Breast epithelium (tissue), 4 donors: ENCODE measurements around the gene WAC. TPM values are rescaled to one million over a fixed set of nuclear protein-coding genes. Genes with fewer than 3 reads are reported as not detected.

ENCODE experiments used
- DNase-seq, 2 donors: peaks; one replicate each; pipeline ENCODE4 v3.0.0-alpha.2; 2019; ENCODE audit warnings: low spot score in 2 of 2
- H3K27ac ChIP-seq, 2 donors: fragments of 200-600 bp; sonication (generic) in 1 of 2; one replicate each; pipeline ENCODE4 v1.5.1; 2016 to 2019; ENCODE audit warnings: mild to moderate bottlenecking in 1 of 2
- H3K27me3 ChIP-seq, 2 donors: fragments of 200-600 bp; sonication (generic) in 1 of 2; one replicate each; pipeline versions ENCODE4 v1.5.1 to v1.6.0; 2017 to 2019; ENCODE audit warnings: control low read depth in 1 of 2, mild to moderate bottlenecking in 1 of 2
- H3K36me3 ChIP-seq: fragments of 200-600 bp; one replicate; pipeline ENCODE4 v1.5.1; 2019
- H3K4me1 ChIP-seq, 2 donors: fragments of 200-600 bp; sonication (generic); one replicate each; pipeline ENCODE4 v1.5.1; 2016 to 2019; ENCODE audit warnings: control low read depth in 1 of 2
- H3K4me3 ChIP-seq, 3 donors: fragments of 200-600 bp; sonication (generic); 1 replicate in 2 of 3; 2 replicates in 1 of 3; pipeline ENCODE4 v1.5.1; 2016 to 2019; ENCODE audit warnings: mild to moderate bottlenecking in 3 of 3, moderate library complexity in 2 of 3
- H3K9me3 ChIP-seq, 2 donors: fragments of 200-600 bp; sonication (generic) in 1 of 2; one replicate each; pipeline ENCODE4 v1.5.1; 2016 to 2019; ENCODE audit warnings: control low read depth in 1 of 2
- POLR2A ChIP-seq: fragments of 450-650 bp; IDR thresholded peaks from one replicate; pipeline ENCODE4 v1.6.1; 2016; ENCODE audit warnings: antibody characterized with exemption, mild to moderate bottlenecking, moderate library complexity
- POLR2AphosphoS5 ChIP-seq, 3 donors: sonication (generic); formaldehyde crosslinking; IDR thresholded peaks; one replicate each; pipeline ENCODE4 v1.6.1; 2017; ENCODE audit warnings: antibody characterized with exemption in 3 of 3
- intact Hi-C: fragments of 100-400 bp; cut with DNase I; formaldehyde crosslinking; loops from one replicate; pipeline ENCODE4 v1.15.1; 2023; ENCODE audit warnings: low total_unique reads
- total RNA-seq, 3 donors: library from RNA; depleted of rRNA; stranded (reverse); fragments of >200 nt; gene quantifications; one replicate each; pipeline ENCODE4 v1.1.0, GENCODE V29; 2016
- TF ChIP-seq, protein P1 (sequence below), 3 donors: fragments of 450-650 bp; IDR thresholded peaks; one replicate each; pipeline ENCODE4 v1.5.1; 2016 to 2017; ENCODE audit warnings: antibody characterized with exemption in 3 of 3, mild to moderate bottlenecking in 3 of 3, moderate library complexity in 3 of 3

WAC gene
- total RNA-seq, 3 donors from 2014 or later = 124 to 180 (median 142) TPM

DNA sequence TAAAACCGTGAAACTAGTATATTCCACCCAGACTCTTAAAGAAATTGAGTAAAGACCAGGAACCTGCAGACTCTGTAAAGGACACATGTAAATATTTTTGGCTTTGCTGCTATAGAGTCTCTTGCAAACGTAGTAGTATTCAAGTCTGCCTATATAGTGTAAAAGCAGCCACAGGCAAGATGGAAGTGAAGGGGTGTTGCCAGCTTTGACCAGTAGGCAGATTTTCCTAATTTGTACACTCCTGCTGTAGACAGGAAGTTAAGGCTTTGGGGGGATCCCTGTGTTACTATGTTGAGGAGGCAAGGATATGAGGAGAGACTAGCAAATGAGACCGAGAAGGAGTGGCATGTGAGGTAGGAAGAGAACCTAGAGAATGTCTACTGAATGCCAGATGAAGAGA lies 27.7 kb downstream of the WAC start:
- Histone ChIP-seq H3K4me1 (no peaks in the 10 kb centered on the region), H3K27me3 (no peaks in the 10 kb centered on the region), H3K9me3 (no peaks in the 10 kb centered on the region), H3K27ac (no peak overlapping the region), H3K36me3 (no peaks in the 10 kb centered on the region), H3K4me3 (no peak overlapping the region)
- TF ChIP-seq POLR2AphosphoS5 (IDR thresholded peaks at IDR 0.05) (no peak), POLR2A (no peak)
- TF ChIP-seq, protein P1, sequence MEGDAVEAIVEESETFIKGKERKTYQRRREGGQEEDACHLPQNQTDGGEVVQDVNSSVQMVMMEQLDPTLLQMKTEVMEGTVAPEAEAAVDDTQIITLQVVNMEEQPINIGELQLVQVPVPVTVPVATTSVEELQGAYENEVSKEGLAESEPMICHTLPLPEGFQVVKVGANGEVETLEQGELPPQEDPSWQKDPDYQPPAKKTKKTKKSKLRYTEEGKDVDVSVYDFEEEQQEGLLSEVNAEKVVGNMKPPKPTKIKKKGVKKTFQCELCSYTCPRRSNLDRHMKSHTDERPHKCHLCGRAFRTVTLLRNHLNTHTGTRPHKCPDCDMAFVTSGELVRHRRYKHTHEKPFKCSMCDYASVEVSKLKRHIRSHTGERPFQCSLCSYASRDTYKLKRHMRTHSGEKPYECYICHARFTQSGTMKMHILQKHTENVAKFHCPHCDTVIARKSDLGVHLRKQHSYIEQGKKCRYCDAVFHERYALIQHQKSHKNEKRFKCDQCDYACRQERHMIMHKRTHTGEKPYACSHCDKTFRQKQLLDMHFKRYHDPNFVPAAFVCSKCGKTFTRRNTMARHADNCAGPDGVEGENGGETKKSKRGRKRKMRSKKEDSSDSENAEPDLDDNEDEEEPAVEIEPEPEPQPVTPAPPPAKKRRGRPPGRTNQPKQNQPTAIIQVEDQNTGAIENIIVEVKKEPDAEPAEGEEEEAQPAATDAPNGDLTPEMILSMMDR (IDR thresholded peaks at IDR 0.05) = no peak
- intact Hi-C loops = no loop called here
- no peak for DNase-seq

DNA sequence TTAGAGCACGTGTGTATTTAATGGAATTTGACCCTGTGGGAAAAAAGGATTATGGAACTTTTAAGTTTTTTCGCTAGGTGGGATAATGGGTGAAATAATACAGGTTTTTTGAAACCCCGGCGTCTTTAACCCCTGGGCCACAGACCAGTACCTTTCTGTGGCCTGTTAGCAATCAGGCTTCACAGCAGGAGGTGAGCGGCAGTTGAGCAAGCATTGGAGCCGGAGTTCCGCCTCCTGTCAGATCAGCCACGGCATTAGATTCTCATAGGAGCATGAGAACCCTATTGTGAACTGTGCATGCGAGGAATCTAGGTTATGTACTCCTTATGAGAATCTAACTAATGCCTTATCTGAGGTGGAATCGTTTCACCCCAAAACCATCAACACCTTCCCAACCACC lies 28.6 kb downstream of the WAC start:
- H3K27ac ChIP-seq = no peak overlapping the region
- intact Hi-C loops = no loop called here
- H3K4me1 ChIP-seq = no peaks in the 10 kb centered on the region
- H3K36me3 ChIP-seq = no peaks in the 10 kb centered on the region
- no peak for DNase-seq
- TF ChIP-seq POLR2AphosphoS5 (IDR thresholded peaks at IDR 0.05) (no peak), POLR2A (no peak)
- TF ChIP-seq, protein P1 (IDR thresholded peaks at IDR 0.05) = no peak
- H3K9me3 ChIP-seq = no peaks in the 10 kb centered on the region
- H3K27me3 ChIP-seq = no peaks in the 10 kb centered on the region
- no peak overlapping the region for H3K4me3 ChIP-seq

DNA sequence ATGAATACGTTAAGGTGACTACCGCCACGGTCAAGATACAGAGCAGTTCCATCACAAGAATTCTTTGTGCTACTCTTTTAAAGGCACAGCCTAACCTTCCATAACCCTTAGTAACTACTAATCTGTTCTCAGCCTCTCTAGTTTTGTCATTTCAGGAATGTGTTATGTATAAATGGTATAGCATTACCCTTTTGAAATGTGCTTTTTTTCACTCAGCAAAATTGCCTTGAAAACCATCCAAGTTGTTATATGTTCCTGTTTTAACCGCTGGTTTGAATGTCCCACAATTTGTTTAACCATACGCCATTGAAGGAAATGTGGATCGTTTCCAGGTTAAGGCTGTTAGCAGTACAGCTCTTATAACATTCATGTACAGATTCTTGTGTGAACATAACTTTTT lies 32.0 kb downstream of the WAC start:
- no peak overlapping the region for H3K27ac ChIP-seq
- no peak overlapping the region for H3K4me3 ChIP-seq
- TF ChIP-seq, protein P1 (IDR thresholded peaks at IDR 0.05) = no peak
- TF ChIP-seq POLR2A = no peak
- TF ChIP-seq POLR2AphosphoS5 (IDR thresholded peaks at IDR 0.05) = no peak
- no peaks in the 10 kb centered on the region for H3K9me3 ChIP-seq
- DNase-seq = no peak
- H3K27me3 ChIP-seq = no peaks in the 10 kb centered on the region
- no peaks in the 10 kb centered on the region for H3K4me1 ChIP-seq
- intact Hi-C loops = no loop called here
- no peaks in the 10 kb centered on the region for H3K36me3 ChIP-seq

DNA sequence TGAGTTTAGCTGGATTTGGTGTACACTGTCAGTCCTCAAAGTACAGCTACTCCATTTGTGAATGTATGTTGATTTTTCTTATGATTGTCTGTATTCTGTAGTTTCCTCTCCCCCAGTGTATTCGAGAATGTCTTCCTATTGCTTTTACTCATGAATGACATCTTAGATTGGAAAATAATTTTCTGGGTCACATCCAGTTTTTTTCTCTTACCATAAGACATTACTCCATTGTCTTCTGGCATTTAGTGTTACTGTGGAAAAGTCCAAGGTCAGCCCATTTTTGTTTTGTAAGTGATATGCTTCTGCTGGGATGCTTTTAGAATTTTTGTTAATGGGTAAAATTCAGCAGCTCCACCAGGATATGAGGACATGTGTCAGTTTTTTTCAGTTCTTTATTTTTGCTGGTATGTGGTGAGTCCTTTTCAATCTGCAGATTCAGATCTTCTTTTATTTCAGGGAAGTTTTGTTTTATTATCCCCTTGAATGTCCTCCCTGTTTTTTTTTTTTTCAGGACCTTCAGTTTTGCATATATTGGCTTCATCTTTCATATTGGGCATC lies 33.6 kb downstream of the WAC start:
- Histone ChIP-seq H3K27me3 (no peaks in the 10 kb centered on the region), H3K4me1 (no peaks in the 10 kb centered on the region), H3K27ac (no peak overlapping the region), H3K36me3 (no peaks in the 10 kb centered on the region), H3K4me3 (no peak overlapping the region), H3K9me3 (no peaks in the 10 kb centered on the region)
- intact Hi-C loops = no loop called here
- no peak for DNase-seq
- TF ChIP-seq POLR2A (no peak), POLR2AphosphoS5 (IDR thresholded peaks at IDR 0.05) (no peak)
- TF ChIP-seq, protein P1 (IDR thresholded peaks at IDR 0.05) = no peak

DNA sequence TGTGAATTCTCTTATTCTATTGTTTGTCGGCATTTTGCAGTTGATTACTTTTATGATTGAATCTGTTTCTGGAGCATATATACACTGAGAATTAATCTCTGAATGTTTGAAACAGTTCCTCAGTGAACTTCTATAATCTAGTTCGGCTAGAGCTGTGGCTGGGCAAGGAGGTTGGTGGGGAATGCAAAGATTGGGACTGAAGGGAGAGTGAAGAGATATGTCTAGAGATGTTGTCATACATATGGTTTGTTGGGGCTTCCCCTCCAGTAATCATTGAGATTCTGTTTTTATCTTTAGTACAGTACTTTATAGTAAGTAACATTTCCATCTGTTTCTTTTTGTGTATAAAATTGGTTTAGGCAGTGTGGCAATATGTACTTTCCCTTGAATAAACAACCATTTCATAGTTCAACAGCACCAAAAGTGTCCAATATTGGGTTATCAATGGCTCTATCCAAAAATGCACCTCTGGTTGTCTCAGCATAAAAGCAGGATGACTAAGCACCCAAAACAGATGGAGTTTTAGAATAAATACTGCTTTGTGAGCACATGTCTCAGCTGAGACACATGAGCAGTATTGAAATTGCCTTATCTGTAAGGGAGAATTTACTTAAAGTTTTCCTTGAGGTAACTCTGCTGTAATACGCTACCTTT lies 36.7 kb downstream of the WAC start:
- intact Hi-C loops = no loop called here
- DNase-seq = no peak
- no peaks in the 10 kb centered on the region for H3K4me1 ChIP-seq
- H3K36me3 ChIP-seq = no peaks in the 10 kb centered on the region
- no peak overlapping the region for H3K27ac ChIP-seq
- TF ChIP-seq POLR2AphosphoS5 (IDR thresholded peaks at IDR 0.05) = no peak
- TF ChIP-seq, protein P1 (IDR thresholded peaks at IDR 0.05) = no peak
- TF ChIP-seq POLR2A = no peak
- no peak overlapping the region for H3K4me3 ChIP-seq
- H3K9me3 ChIP-seq = no peaks in the 10 kb centered on the region
- H3K27me3 ChIP-seq = no peaks in the 10 kb centered on the region
